Measurements from ENCODE around the gene ATXN7L3. TPM values are rescaled to one million over a fixed set of nuclear protein-coding genes. Genes with fewer than 3 reads are reported as not detected.
A peak's percentile ranks its signal among the peaks of the same experiment; 100 is the strongest.

ATXN7L3 gene
- total RNA-seq, 1 experiment from 2014 or later, result 65.7 TPM

GRCh38 chr17:44186307-44187130 is 13.2 kb downstream of the ATXN7L3 start, which contains the start of gene TMUB2:
TMUB2 (plus strand) TSS chr17:44186972; CDS start chr17:44187709, 737 bp downstream.
- peaks cover 17% of the 10 kb centered on the region for H3K4me1 Mint-ChIP-seq (ENCODE audit: insufficient read depth, unreplicated experiment)
- no peaks in the 10 kb centered on the region for H3K9me3 Mint-ChIP-seq (ENCODE audit: unreplicated experiment)
- ChIA-PET POLR2A (interaction anchor here (0.5 to 4.8 kb wide), 35 partner anchors 9 to 1518 kb away, joined by 3 to 51 read pairs (median 6); partner anchors contain the start of genes ASB16, ATXN7L3, G6PC3 and GRN), CTCF (interaction anchor here (0.7 to 2.8 kb wide), 8 partner anchors 9 to 445 kb away, joined by 3 to 17 read pairs (median 4); no protein-coding TSS in a partner anchor)
- H3K27ac Mint-ChIP-seq (ENCODE audit: low read depth, unreplicated experiment), result peak within 1 kb of the TSS; percentile 99
- peaks cover 49% of the 10 kb centered on the region for H3K36me3 Mint-ChIP-seq (ENCODE audit: insufficient read depth, unreplicated experiment)
- intact Hi-C loops (cut with micrococcal nuclease), result loop anchor here (1.0 kb wide), 1 partner anchor 32 kb away; no protein-coding TSS in a partner anchor
- no peaks in the 10 kb centered on the region for H3K27me3 Mint-ChIP-seq (ENCODE audit: insufficient read depth, unreplicated experiment)
- TF ChIP-seq CTCF (IDR thresholded peaks at IDR 0.05; ENCODE audit: unreplicated experiment), result no peak
- BruUV-seq (replicated peaks), result TSS peak; percentile 61
- peak; percentile 98 for DNase-seq (ENCODE audit: unreplicated experiment)
- H3K4me3 Mint-ChIP-seq (ENCODE audit: unreplicated experiment), result peak within 1 kb of the TSS; percentile 100

DNA sequence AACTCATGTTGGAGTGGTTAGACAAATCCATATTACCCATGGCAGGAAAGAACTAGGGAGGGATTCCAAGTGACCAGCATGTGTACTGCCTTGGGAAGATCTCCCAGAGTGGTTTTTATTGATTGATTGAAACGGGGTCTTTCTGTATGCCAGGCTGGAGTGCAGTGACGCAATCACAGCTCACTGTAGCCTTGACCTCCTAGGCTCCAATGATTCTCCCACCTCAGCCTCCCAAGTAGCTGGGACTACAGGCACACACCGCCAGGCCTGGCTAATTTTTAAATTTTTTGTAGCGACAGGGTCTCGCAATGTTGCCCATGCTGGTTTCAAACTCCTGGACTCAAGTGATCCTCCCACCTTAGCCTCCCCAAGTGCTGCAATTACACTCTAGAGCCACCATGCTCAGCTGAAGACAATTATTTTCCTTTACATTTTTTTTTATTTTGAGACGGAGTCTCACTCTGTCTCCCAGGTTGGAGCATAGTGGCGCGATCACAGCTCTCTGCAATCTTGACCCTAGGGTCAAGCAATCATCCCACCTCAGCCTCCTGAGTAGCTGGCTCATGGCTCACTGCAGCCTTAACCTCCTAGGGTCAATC is 15.4 kb downstream of the ATXN7L3 start:
- peaks cover 30% of the 10 kb centered on the region for H3K36me3 Mint-ChIP-seq (ENCODE audit: insufficient read depth, unreplicated experiment)
- no peaks in the 10 kb centered on the region for H3K9me3 Mint-ChIP-seq (ENCODE audit: unreplicated experiment)
- no peak overlapping the region for H3K27ac Mint-ChIP-seq (ENCODE audit: low read depth, unreplicated experiment)
- no peak for TF ChIP-seq CTCF (IDR thresholded peaks at IDR 0.05; ENCODE audit: unreplicated experiment)
- H3K27me3 Mint-ChIP-seq (ENCODE audit: insufficient read depth, unreplicated experiment), result no peaks in the 10 kb centered on the region
- intact Hi-C loops (cut with micrococcal nuclease), result no loop called here
- ChIA-PET CTCF (interaction anchor here (0.6 to 2.8 kb wide), 7 partner anchors 16 to 690 kb away, joined by 3 to 17 read pairs (median 4); no protein-coding TSS in a partner anchor), POLR2A (interaction anchor here (0.6 to 3.1 kb wide), 7 partner anchors 11 to 150 kb away, joined by 3 to 30 read pairs (median 5); partner anchors contain the start of gene HDAC5)
- H3K4me1 Mint-ChIP-seq (ENCODE audit: insufficient read depth, unreplicated experiment), result peaks cover 11% of the 10 kb centered on the region
- no peak for DNase-seq (ENCODE audit: unreplicated experiment)
- no peak overlapping the region for H3K4me3 Mint-ChIP-seq (ENCODE audit: unreplicated experiment)
- BruUV-seq (replicated peaks), result no TSS peak

DNA sequence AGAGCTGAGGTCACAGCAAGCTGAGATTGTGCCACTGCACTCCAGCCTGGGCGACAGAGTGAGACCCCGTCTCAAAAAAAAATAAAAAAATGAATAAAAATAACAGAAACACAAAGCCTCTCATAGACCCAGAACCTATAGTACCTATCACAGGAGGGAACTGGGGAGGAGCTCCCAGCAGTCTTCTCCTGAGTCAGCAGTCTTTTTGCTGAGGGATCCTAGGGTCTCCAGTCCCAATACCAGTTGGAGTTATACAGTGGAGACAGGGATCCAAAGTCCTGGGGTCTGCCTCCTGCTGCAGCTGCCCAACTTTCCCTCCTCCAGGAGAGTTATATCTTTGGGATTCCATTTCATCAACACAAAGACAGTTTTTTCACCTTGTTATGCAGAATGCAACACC is 16.7 kb downstream of the ATXN7L3 start:
- Mint-ChIP-seq H3K27ac (ENCODE audit: low read depth, unreplicated experiment) (no peak overlapping the region), H3K4me3 (ENCODE audit: unreplicated experiment) (no peak overlapping the region), H3K4me1 (ENCODE audit: insufficient read depth, unreplicated experiment) (peaks cover 9% of the 10 kb centered on the region), H3K27me3 (ENCODE audit: insufficient read depth, unreplicated experiment) (no peaks in the 10 kb centered on the region), H3K9me3 (ENCODE audit: unreplicated experiment) (no peaks in the 10 kb centered on the region), H3K36me3 (ENCODE audit: insufficient read depth, unreplicated experiment) (peaks cover 24% of the 10 kb centered on the region)
- ChIA-PET CTCF (interaction anchor here (0.6 to 2.0 kb wide), 4 partner anchors 15 to 240 kb away, joined by 3 to 12 read pairs (median 3); no protein-coding TSS in a partner anchor), POLR2A (no interaction called here)
- intact Hi-C loops (cut with micrococcal nuclease), result no loop called here
- no peak for DNase-seq (ENCODE audit: unreplicated experiment)
- no peak for TF ChIP-seq CTCF (IDR thresholded peaks at IDR 0.05; ENCODE audit: unreplicated experiment)
- BruUV-seq (replicated peaks), result no TSS peak

DNA sequence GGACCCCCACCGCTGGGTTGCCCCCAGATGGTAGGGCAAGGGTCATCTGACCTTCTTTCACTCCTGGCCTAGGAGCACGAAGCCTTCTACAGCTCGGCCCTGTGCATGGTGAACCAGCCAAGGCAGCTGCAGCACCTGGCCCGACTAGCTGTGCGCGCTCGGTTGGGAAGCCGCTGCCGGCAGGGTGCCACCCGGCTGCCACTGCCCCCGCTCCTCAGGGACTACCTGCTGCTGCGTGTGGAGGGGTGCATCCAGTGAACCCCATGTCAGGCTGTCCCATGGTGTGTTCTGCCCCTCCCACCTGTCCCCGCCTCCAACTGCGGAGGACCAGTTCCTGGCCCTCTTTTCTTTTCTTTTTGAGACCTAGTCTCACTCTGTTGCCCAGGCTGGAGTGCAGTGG is 21.6 kb downstream of the ATXN7L3 start:
- no peak for TF ChIP-seq CTCF (IDR thresholded peaks at IDR 0.05; ENCODE audit: unreplicated experiment)
- H3K4me3 Mint-ChIP-seq (ENCODE audit: unreplicated experiment), result no peak overlapping the region
- BruUV-seq (replicated peaks), result no TSS peak
- H3K9me3 Mint-ChIP-seq (ENCODE audit: unreplicated experiment), result no peaks in the 10 kb centered on the region
- POLR2A ChIA-PET, result no interaction called here
- H3K27ac Mint-ChIP-seq (ENCODE audit: low read depth, unreplicated experiment), result no peak overlapping the region
- no peaks in the 10 kb centered on the region for H3K4me1 Mint-ChIP-seq (ENCODE audit: insufficient read depth, unreplicated experiment)
- intact Hi-C loops (cut with micrococcal nuclease), result no loop called here
- peaks cover 21% of the 10 kb centered on the region for H3K36me3 Mint-ChIP-seq (ENCODE audit: insufficient read depth, unreplicated experiment)
- no peak for DNase-seq (ENCODE audit: unreplicated experiment)
- CTCF ChIA-PET, result interaction anchor here (0.7 to 1.8 kb wide), 2 partner anchors 8 to 10 kb away, joined by 4 read pairs; partner anchors contain the start of gene TMUB2
- H3K27me3 Mint-ChIP-seq (ENCODE audit: insufficient read depth, unreplicated experiment), result no peaks in the 10 kb centered on the region

Data from MCF 10A (cell line).